NOMO-1 (cell line): Measurements from ENCODE around the gene GIMD1.
A peak's percentile ranks its signal among the peaks of the same experiment; 100 is the strongest.
"Not testable (repeated sequence)": the region's sequence is repeated elsewhere in the genome, so short reads cannot be mapped to it uniquely, and the experiment has no call there.

Experiments
- DNase-seq, 2 experiments: peaks; one replicate each; lab custom pipeline; 2025; ENCODE audit not compliant: unreplicated experiment in 2 of 2; lab: John Stamatoyannopoulos, UW

Gene GIMD1

GRCh38 chr4:106353786-106354185 lies 14.8 kb downstream of the GIMD1 start:
- no peak for DNase-seq

- DNase-seq, result no peak
Observed at GRCh38 chr4:106351016-106351415, 17.6 kb downstream of the GIMD1 start.

GRCh38 chr4:106347167-106347566 lies 21.4 kb downstream of the GIMD1 start:
- DNase-seq, result no peak

GRCh38 chr4:106344647-106344970 lies 24.0 kb downstream of the GIMD1 start:
- no peak for DNase-seq

- DNase-seq, result no peak
Observed at GRCh38 chr4:106343865-106344646, 24.5 kb downstream of the GIMD1 start.

- no peak for DNase-seq
Observed at GRCh38 chr4:106340774-106341173, 27.8 kb downstream of the GIMD1 start.

- DNase-seq, result no peak
Observed at GRCh38 chr4:106339431-106339830, 29.1 kb downstream of the GIMD1 start.

GRCh38 chr4:106338671-106339070 lies 29.9 kb downstream of the GIMD1 start:
- DNase-seq, result no peak

- DNase-seq, result no peak
Observed at GRCh38 chr4:106337916-106338315, 30.7 kb downstream of the GIMD1 start.

GRCh38 chr4:106336618-106337017 lies 32.0 kb downstream of the GIMD1 start:
- DNase-seq, result no peak

- DNase-seq, result no peak
Observed at GRCh38 chr4:106334741-106335470, 33.7 kb downstream of the GIMD1 start.

- DNase-seq, result no peak
Observed at GRCh38 chr4:106333186-106333585, 35.4 kb downstream of the GIMD1 start.

- peak in 1 of 2 experiments; percentile 24 for DNase-seq
Observed at GRCh38 chr4:106329041-106329618, 39.4 kb downstream of the GIMD1 start.

GRCh38 chr4:106325800-106326199 lies 42.8 kb downstream of the GIMD1 start:
- no peak for DNase-seq

- no peak for DNase-seq
Observed at GRCh38 chr4:106323119-106323518, 45.5 kb downstream of the GIMD1 start.

- DNase-seq, result not testable (repeated sequence)
Observed at GRCh38 chr4:106321814-106322213, 46.8 kb downstream of the GIMD1 start.

- DNase-seq, result not testable (repeated sequence)
Observed at GRCh38 chr4:106321168-106321567, 47.4 kb downstream of the GIMD1 start.

GRCh38 chr4:106320235-106320634 lies 48.3 kb downstream of the GIMD1 start:
- no peak for DNase-seq

GRCh38 chr4:106318511-106318910 lies 50.1 kb downstream of the GIMD1 start:
- DNase-seq, result no peak

GRCh38 chr4:106317815-106318214 lies 50.8 kb downstream of the GIMD1 start:
- DNase-seq, result no peak

- DNase-seq, result peak in 1 of 2 experiments; percentile 49
Observed at GRCh38 chr4:106316773-106317409, 51.7 kb downstream of the GIMD1 start.
